T47D (cell line): ENCODE results near the gene ADAM10.

Source experiments
- DNase-seq, 2 experiments: peaks; one replicate each; pipeline versions ENCODE4 v3.0.0 to v3.0.0-alpha.2; 2011 to 2012; ENCODE audit warnings: low read depth in 1 of 2, low spot score in 1 of 2
- JUND ChIP-seq: IDR thresholded peaks from 2 replicates; pipeline ENCODE4 v1.6.1; 2012; ENCODE audit warnings: low read depth
- in situ Hi-C: cut with HindIII; loops from 2 replicates; pipeline ENCODE4 v1.10.0; 2016; ENCODE audit warnings: low sequenced_read_pairs, low pct_unique_long_range_greater_than_20kb

ADAM10 gene

GRCh38 chr15:58669108-58669507 is 80.4 kb downstream of the ADAM10 start:
- DNase-seq: no peak
- no peak for TF ChIP-seq JUND
- in situ Hi-C loops: no loop called here

- no peak for DNase-seq
- in situ Hi-C loops: no loop called here
- TF ChIP-seq JUND: no peak
Observed at GRCh38 chr15:58666957-58667356, 82.5 kb downstream of the ADAM10 start.

GRCh38 chr15:58665672-58666071 is 83.8 kb downstream of the ADAM10 start:
- no peak for DNase-seq
- TF ChIP-seq JUND: no peak
- in situ Hi-C loops: no loop called here

GRCh38 chr15:58650102-58650501 is 99.4 kb downstream of the ADAM10 start:
- in situ Hi-C loops: no loop called here
- TF ChIP-seq JUND: no peak
- no peak for DNase-seq

GRCh38 chr15:58649175-58649574 is 100.3 kb downstream of the ADAM10 start:
- DNase-seq: no peak
- in situ Hi-C loops: no loop called here

GRCh38 chr15:58643996-58644395 is 105.5 kb downstream of the ADAM10 start:
- DNase-seq: no peak
- in situ Hi-C loops: no loop called here
- TF ChIP-seq JUND: no peak

More at GRCh38 chr15:58649175-58649574, 100.3 kb downstream of the ADAM10 start:
- no peak for TF ChIP-seq JUND

- in situ Hi-C loops: no loop called here
- DNase-seq: no peak
- TF ChIP-seq JUND: no peak
Observed at GRCh38 chr15:58641660-58642059, 107.8 kb downstream of the ADAM10 start.

- in situ Hi-C loops: no loop called here
- no peak for DNase-seq
- no peak for TF ChIP-seq JUND
Observed at GRCh38 chr15:58639992-58640391, 109.5 kb downstream of the ADAM10 start.

GRCh38 chr15:58639002-58639756 is 110.3 kb downstream of the ADAM10 start:
- DNase-seq: no peak
- TF ChIP-seq JUND: no peak
- in situ Hi-C loops: no loop called here

- TF ChIP-seq JUND: no peak
- in situ Hi-C loops: no loop called here
- no peak for DNase-seq
Observed at GRCh38 chr15:58632789-58633188, 116.7 kb downstream of the ADAM10 start.

GRCh38 chr15:58631319-58631718 is 118.2 kb downstream of the ADAM10 start:
- in situ Hi-C loops: no loop called here
- no peak for TF ChIP-seq JUND
- no peak for DNase-seq

- DNase-seq: no peak
- in situ Hi-C loops: no loop called here
- TF ChIP-seq JUND: no peak
Observed at GRCh38 chr15:58629625-58630024, 119.9 kb downstream of the ADAM10 start.

- TF ChIP-seq JUND: no peak
- in situ Hi-C loops: no loop called here
- DNase-seq: no peak
Observed at GRCh38 chr15:58628206-58628947, 121.1 kb downstream of the ADAM10 start.
